Measurements from ENCODE around the gene PRKCH.

Gene PRKCH

GRCh38 chr14:61368781-61369453, 47.5 kb downstream of the PRKCH start:
- no peak for DNase-seq

GRCh38 chr14:61369454-61369810, 48.1 kb downstream of the PRKCH start:
- DNase-seq, result no peak

GRCh38 chr14:61372379-61372778, 51.0 kb downstream of the PRKCH start:
- DNase-seq, result no peak

- DNase-seq, result no peak
Observed at GRCh38 chr14:61372842-61373555, 51.6 kb downstream of the PRKCH start.

GRCh38 chr14:61374284-61374683, 52.9 kb downstream of the PRKCH start:
- DNase-seq, result no peak

- DNase-seq, result no peak
Observed at GRCh38 chr14:61375218-61375617, 53.8 kb downstream of the PRKCH start.

- DNase-seq, result no peak
Observed at GRCh38 chr14:61376314-61376713, 54.9 kb downstream of the PRKCH start.

- no peak for DNase-seq
Observed at GRCh38 chr14:61377749-61378148, 56.4 kb downstream of the PRKCH start.

GRCh38 chr14:61379639-61380184, 58.3 kb downstream of the PRKCH start:
- DNase-seq, result no peak

- no peak for DNase-seq
Observed at GRCh38 chr14:61380984-61381383, 59.6 kb downstream of the PRKCH start.

GRCh38 chr14:61381553-61381952, 60.2 kb downstream of the PRKCH start:
- no peak for DNase-seq

GRCh38 chr14:61382842-61383241, 61.5 kb downstream of the PRKCH start:
- no peak for DNase-seq

GRCh38 chr14:61385002-61385685, 63.8 kb downstream of the PRKCH start:
- DNase-seq, result peak in 1 of 4 experiments; percentile 18

- no peak for DNase-seq
Observed at GRCh38 chr14:61386173-61386772, 64.9 kb downstream of the PRKCH start.

GRCh38 chr14:61387076-61387475, 65.7 kb downstream of the PRKCH start:
- DNase-seq, result no peak

- no peak for DNase-seq
Observed at GRCh38 chr14:61388173-61388975, 67.0 kb downstream of the PRKCH start.

GRCh38 chr14:61388976-61389576, 67.7 kb downstream of the PRKCH start:
- DNase-seq, result no peak

GRCh38 chr14:61391119-61391518, 69.7 kb downstream of the PRKCH start:
- no peak for DNase-seq

- no peak for DNase-seq
Observed at GRCh38 chr14:61392297-61392696, 70.9 kb downstream of the PRKCH start.

- no peak for DNase-seq
Observed at GRCh38 chr14:61394542-61394941, 73.2 kb downstream of the PRKCH start.

- no peak for DNase-seq
Observed at GRCh38 chr14:61395115-61395725, 73.8 kb downstream of the PRKCH start.

GRCh38 chr14:61396279-61396678, 74.9 kb downstream of the PRKCH start:
- DNase-seq, result no peak

All from activated CD4-positive, CD25-positive, alpha-beta regulatory T cell (primary cell).